Measurements from ENCODE around the gene TMEM131L.
"Not testable (repeated sequence)": the region's sequence is repeated elsewhere in the genome, so short reads cannot be mapped to it uniquely, and the experiment has no call there.

Gene TMEM131L

GRCh38 chr4:153466081-153466948, at the start of gene TMEM131L:
Gene TMEM131L (plus strand): TSS chr4:153466360. CDS start chr4:153466398, 38 bp downstream.
- DNase-seq (ENCODE audit: low read depth in 2 of 2), result peak; percentile 53 to 56

- not testable (repeated sequence) for DNase-seq (ENCODE audit: low read depth in 2 of 2)
Observed at GRCh38 chr4:153416456-153416855, 49.7 kb upstream of the TMEM131L start.

GRCh38 chr4:153418121-153418520, 48.0 kb upstream of the TMEM131L start:
- no peak for DNase-seq (ENCODE audit: low read depth in 2 of 2)

GRCh38 chr4:153418558-153418957, 47.6 kb upstream of the TMEM131L start:
- DNase-seq (ENCODE audit: low read depth in 2 of 2), result no peak

GRCh38 chr4:153419029-153419428, 47.1 kb upstream of the TMEM131L start:
- DNase-seq (ENCODE audit: low read depth in 2 of 2), result no peak

GRCh38 chr4:153419673-153420278, 46.4 kb upstream of the TMEM131L start:
- no peak for DNase-seq (ENCODE audit: low read depth in 2 of 2)

GRCh38 chr4:153420361-153420760, 45.8 kb upstream of the TMEM131L start:
- no peak for DNase-seq (ENCODE audit: low read depth in 2 of 2)

- DNase-seq (ENCODE audit: low read depth in 2 of 2), result no peak
Observed at GRCh38 chr4:153421941-153422340, 44.2 kb upstream of the TMEM131L start.

- DNase-seq (ENCODE audit: low read depth in 2 of 2), result no peak
Observed at GRCh38 chr4:153426207-153426885, 39.8 kb upstream of the TMEM131L start.

GRCh38 chr4:153427363-153428071, 38.6 kb upstream of the TMEM131L start:
- DNase-seq (ENCODE audit: low read depth in 2 of 2), result no peak

- DNase-seq (ENCODE audit: low read depth in 2 of 2), result no peak
Observed at GRCh38 chr4:153428941-153429475, 37.2 kb upstream of the TMEM131L start.

- DNase-seq (ENCODE audit: low read depth in 2 of 2), result peak; percentile 50 to 67
Observed at GRCh38 chr4:153432965-153433753, 33.0 kb upstream of the TMEM131L start.

GRCh38 chr4:153433754-153434105, 32.4 kb upstream of the TMEM131L start:
- no peak for DNase-seq (ENCODE audit: low read depth in 2 of 2)

- DNase-seq (ENCODE audit: low read depth in 2 of 2), result no peak
Observed at GRCh38 chr4:153434190-153434589, 32.0 kb upstream of the TMEM131L start.

GRCh38 chr4:153438916-153439756, 27.0 kb upstream of the TMEM131L start:
- no peak for DNase-seq (ENCODE audit: low read depth in 2 of 2)

GRCh38 chr4:153439831-153440230, 26.3 kb upstream of the TMEM131L start:
- DNase-seq (ENCODE audit: low read depth in 2 of 2), result no peak

- no peak for DNase-seq (ENCODE audit: low read depth in 2 of 2)
Observed at GRCh38 chr4:153440475-153440874, 25.7 kb upstream of the TMEM131L start.

GRCh38 chr4:153447175-153447905, 18.8 kb upstream of the TMEM131L start:
- no peak for DNase-seq (ENCODE audit: low read depth in 2 of 2)

- DNase-seq (ENCODE audit: low read depth in 2 of 2), result no peak
Observed at GRCh38 chr4:153448003-153448731, 18.0 kb upstream of the TMEM131L start.

Data from stimulated activated CD4-positive, alpha-beta T cell treated with anti-CD3 and anti-CD28 coated beads, Interleukin-4, amount 100 ng/mL, for 48 hours (primary cell).